ENCODE results near the gene ROMO1. TPM values are rescaled to one million over a fixed set of nuclear protein-coding genes. Genes with fewer than 3 reads are reported as not detected.

ROMO1 gene
- total and polyA plus RNA-seq, 2 experiments from 2014 or later, result 285 to 634 TPM

DNA sequence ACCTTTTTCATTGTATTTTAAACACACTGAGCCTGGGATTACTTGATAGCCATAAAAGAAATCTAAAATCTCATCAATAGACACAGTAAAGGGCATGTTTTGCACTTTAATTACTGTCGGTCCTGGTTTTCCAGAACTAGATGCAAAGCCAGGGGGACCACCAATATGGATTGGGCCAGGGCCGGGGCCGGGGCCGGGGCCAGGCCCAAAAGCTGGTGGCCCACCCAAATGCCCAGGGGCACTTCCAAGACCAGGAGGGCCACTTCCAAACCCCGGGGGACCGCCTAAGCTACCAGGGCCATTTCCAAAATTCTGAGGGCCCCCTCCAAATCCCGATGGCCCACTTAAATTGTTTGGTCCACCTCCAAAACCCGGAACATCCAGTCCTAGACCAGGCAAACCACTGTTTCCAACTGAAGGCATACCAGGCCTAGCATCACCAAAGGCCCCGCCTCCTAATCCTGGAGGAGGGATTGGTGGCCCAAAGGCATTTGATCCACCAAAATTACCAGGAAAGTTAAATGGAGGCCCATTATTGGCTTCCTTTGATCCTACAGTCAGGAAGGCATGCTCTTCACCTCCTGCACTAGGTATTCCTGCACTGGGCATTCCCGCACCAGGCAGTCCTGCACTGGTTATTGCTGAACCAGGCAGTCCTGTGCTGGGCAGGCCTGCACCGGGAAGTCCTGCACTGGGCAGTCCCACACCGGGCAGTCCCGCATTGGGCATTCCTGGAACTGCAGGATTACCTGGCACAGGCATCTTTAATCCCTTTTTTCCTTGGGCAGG is 46.4 kb upstream of the ROMO1 start:
- Histone ChIP-seq H3K4me3 (no peak overlapping the region), H3K4me2 (no peak overlapping the region), H3K9me2 (replicated peaks; ENCODE audit: insufficient read depth) (no peaks in the 10 kb centered on the region), H3K27ac (no peak overlapping the region), H3K4me1 (ENCODE audit: insufficient read depth) (peaks cover 11% of the 10 kb centered on the region), H3K36me3 (replicated peaks; ENCODE audit: insufficient read depth, low read depth) (no peaks in the 10 kb centered on the region), H3K79me2 (peaks cover 100% of the 10 kb centered on the region), H2AFZ (no peak overlapping the region), H4K20me1 (ENCODE audit: insufficient read depth, poor library complexity, severe bottlenecking) (peaks cover 96% of the 10 kb centered on the region), H3K9me3 (ENCODE audit: low read depth) (no peaks in the 10 kb centered on the region), H3K27me3 (no peaks in the 10 kb centered on the region)
- no peak for TF ChIP-seq EZH2 (IDR thresholded peaks at IDR 0.05; ENCODE audit: borderline replicate concordance)
- no peak for TF ChIP-seq EZH2phosphoT487 (IDR thresholded peaks at IDR 0.05; ENCODE audit: low read depth, severe bottlenecking, unreplicated experiment)
- TF ChIP-seq, protein P1, sequence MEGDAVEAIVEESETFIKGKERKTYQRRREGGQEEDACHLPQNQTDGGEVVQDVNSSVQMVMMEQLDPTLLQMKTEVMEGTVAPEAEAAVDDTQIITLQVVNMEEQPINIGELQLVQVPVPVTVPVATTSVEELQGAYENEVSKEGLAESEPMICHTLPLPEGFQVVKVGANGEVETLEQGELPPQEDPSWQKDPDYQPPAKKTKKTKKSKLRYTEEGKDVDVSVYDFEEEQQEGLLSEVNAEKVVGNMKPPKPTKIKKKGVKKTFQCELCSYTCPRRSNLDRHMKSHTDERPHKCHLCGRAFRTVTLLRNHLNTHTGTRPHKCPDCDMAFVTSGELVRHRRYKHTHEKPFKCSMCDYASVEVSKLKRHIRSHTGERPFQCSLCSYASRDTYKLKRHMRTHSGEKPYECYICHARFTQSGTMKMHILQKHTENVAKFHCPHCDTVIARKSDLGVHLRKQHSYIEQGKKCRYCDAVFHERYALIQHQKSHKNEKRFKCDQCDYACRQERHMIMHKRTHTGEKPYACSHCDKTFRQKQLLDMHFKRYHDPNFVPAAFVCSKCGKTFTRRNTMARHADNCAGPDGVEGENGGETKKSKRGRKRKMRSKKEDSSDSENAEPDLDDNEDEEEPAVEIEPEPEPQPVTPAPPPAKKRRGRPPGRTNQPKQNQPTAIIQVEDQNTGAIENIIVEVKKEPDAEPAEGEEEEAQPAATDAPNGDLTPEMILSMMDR (IDR thresholded peaks at IDR 0.05; ENCODE audit: poor library complexity), result no peak
- no peak for DNase-seq (ENCODE audit: low spot score)
- WGBS (ENCODE audit: low lambda C conversion rate, missing lambda C conversion rate), result 98% methylated on average over 13 of the region's 13 CpGs

- H3K9me3 ChIP-seq (ENCODE audit: low read depth), result no peaks in the 10 kb centered on the region
- TF ChIP-seq EZH2phosphoT487 (IDR thresholded peaks at IDR 0.05; ENCODE audit: low read depth, severe bottlenecking, unreplicated experiment), result no peak
- TF ChIP-seq, protein P1 (IDR thresholded peaks at IDR 0.05; ENCODE audit: poor library complexity), result no peak
- no peak for TF ChIP-seq EZH2 (IDR thresholded peaks at IDR 0.05; ENCODE audit: borderline replicate concordance)
- H2AFZ ChIP-seq, result no peak overlapping the region
- no peaks in the 10 kb centered on the region for H3K27me3 ChIP-seq
- H3K4me3 ChIP-seq, result no peak overlapping the region
- H3K4me2 ChIP-seq, result no peak overlapping the region
- no peaks in the 10 kb centered on the region for H3K9me2 ChIP-seq (replicated peaks; ENCODE audit: insufficient read depth)
- H4K20me1 ChIP-seq (ENCODE audit: insufficient read depth, poor library complexity, severe bottlenecking), result peaks cover 97% of the 10 kb centered on the region
- no peaks in the 10 kb centered on the region for H3K36me3 ChIP-seq (replicated peaks; ENCODE audit: insufficient read depth, low read depth)
- 100% methylated on average over 3 of the region's 3 CpGs for WGBS (ENCODE audit: low lambda C conversion rate, missing lambda C conversion rate)
- peaks cover 100% of the 10 kb centered on the region for H3K79me2 ChIP-seq
- H3K27ac ChIP-seq, result no peak overlapping the region
- no peak for DNase-seq (ENCODE audit: low spot score)
- peaks cover 17% of the 10 kb centered on the region for H3K4me1 ChIP-seq (ENCODE audit: insufficient read depth)
Observed at GRCh38 chr20:35653430-35653734, 45.8 kb upstream of the ROMO1 start.

GRCh38 chr20:35653893-35654292 is 45.3 kb upstream of the ROMO1 start:
- peaks cover 19% of the 10 kb centered on the region for H3K4me1 ChIP-seq (ENCODE audit: insufficient read depth)
- 93% methylated on average over 4 of the region's 4 CpGs for WGBS (ENCODE audit: low lambda C conversion rate, missing lambda C conversion rate)
- no peak overlapping the region for H3K4me3 ChIP-seq
- no peaks in the 10 kb centered on the region for H3K9me2 ChIP-seq (replicated peaks; ENCODE audit: insufficient read depth)
- H3K9me3 ChIP-seq (ENCODE audit: low read depth), result no peaks in the 10 kb centered on the region
- no peak overlapping the region for H3K27ac ChIP-seq
- H3K79me2 ChIP-seq, result peaks cover 100% of the 10 kb centered on the region
- no peaks in the 10 kb centered on the region for H3K27me3 ChIP-seq
- H2AFZ ChIP-seq, result no peak overlapping the region
- peaks cover 97% of the 10 kb centered on the region for H4K20me1 ChIP-seq (ENCODE audit: insufficient read depth, poor library complexity, severe bottlenecking)
- TF ChIP-seq EZH2 (IDR thresholded peaks at IDR 0.05; ENCODE audit: borderline replicate concordance) (no peak), EZH2phosphoT487 (IDR thresholded peaks at IDR 0.05; ENCODE audit: low read depth, severe bottlenecking, unreplicated experiment) (no peak)
- TF ChIP-seq, protein P1 (IDR thresholded peaks at IDR 0.05; ENCODE audit: poor library complexity), result no peak
- no peak for DNase-seq (ENCODE audit: low spot score)
- no peaks in the 10 kb centered on the region for H3K36me3 ChIP-seq (replicated peaks; ENCODE audit: insufficient read depth, low read depth)
- no peak overlapping the region for H3K4me2 ChIP-seq
